ENCODE results near the gene DNAH5.

- TF ChIP-seq POLR2A (IDR thresholded peaks at IDR 0.05) (no peak), CTCF (IDR thresholded peaks at IDR 0.05) (no peak)
Measured at GRCh38 chr5:13648822-13649221, 295.7 kb downstream of the DNAH5 start.

All from adrenal gland (tissue), 5 donors.